Measurements from ENCODE around the gene SYNPO2. TPM values are rescaled to one million over a fixed set of nuclear protein-coding genes. Genes with fewer than 3 reads are reported as not detected.
"Not testable (repeated sequence)": the region's sequence is repeated elsewhere in the genome, so short reads cannot be mapped to it uniquely, and the experiment has no call there.

SYNPO2 gene
- total RNA-seq, 2 experiments from 2014 or later = 0.96 to 1.2 TPM

GRCh38 chr4:118975449-118976192 lies 87.0 kb downstream of the SYNPO2 start:
- DNase-seq = no peak
- ATAC-seq (ENCODE audit: low read depth) = no peak
- POLR2A ChIA-PET = no interaction called here
- H3K36me3 Mint-ChIP-seq = no peaks in the 10 kb centered on the region
- H3K4me1 Mint-ChIP-seq = no peaks in the 10 kb centered on the region
- H3K27ac Mint-ChIP-seq = no peak overlapping the region
- no peak overlapping the region for H3K4me3 Mint-ChIP-seq
- H3K27me3 Mint-ChIP-seq = peaks cover 2% of the 10 kb centered on the region
- H3K9me3 Mint-ChIP-seq = no peaks in the 10 kb centered on the region

- ATAC-seq (ENCODE audit: low read depth); H3K4me1 Mint-ChIP-seq; H3K4me3 Mint-ChIP-seq; DNase-seq; H3K9me3 Mint-ChIP-seq; H3K27me3 Mint-ChIP-seq; H3K36me3 Mint-ChIP-seq; H3K27ac Mint-ChIP-seq; POLR2A ChIA-PET: not testable (repeated sequence)
These were observed 87.5 kb downstream of the SYNPO2 start for GRCh38 chr4:118976193-118976560.

GRCh38 chr4:118977100-118977499 lies 88.4 kb downstream of the SYNPO2 start:
- POLR2A ChIA-PET; DNase-seq; H3K4me1 Mint-ChIP-seq; H3K4me3 Mint-ChIP-seq; H3K36me3 Mint-ChIP-seq; H3K27ac Mint-ChIP-seq; H3K27me3 Mint-ChIP-seq; ATAC-seq (ENCODE audit: low read depth); H3K9me3 Mint-ChIP-seq: not testable (repeated sequence)

GRCh38 chr4:118979712-118980111 lies 91.1 kb downstream of the SYNPO2 start:
- Mint-ChIP-seq H3K27me3 (peaks cover 12% of the 10 kb centered on the region), H3K27ac (no peak overlapping the region), H3K4me3 (no peak overlapping the region), H3K9me3 (no peaks in the 10 kb centered on the region), H3K4me1 (no peaks in the 10 kb centered on the region), H3K36me3 (no peaks in the 10 kb centered on the region)
- POLR2A ChIA-PET = no interaction called here
- DNase-seq = no peak
- ATAC-seq (ENCODE audit: low read depth) = no peak

- Mint-ChIP-seq H3K27ac (no peak overlapping the region), H3K4me1 (no peaks in the 10 kb centered on the region), H3K4me3 (no peak overlapping the region), H3K36me3 (no peaks in the 10 kb centered on the region), H3K9me3 (no peaks in the 10 kb centered on the region), H3K27me3 (peaks cover 15% of the 10 kb centered on the region)
- DNase-seq (no peak), ATAC-seq (ENCODE audit: low read depth) (no peak)
- POLR2A ChIA-PET = interaction anchor here (0.7 kb wide), 1 partner anchor 9 kb away, joined by 3 read pairs; no protein-coding TSS in a partner anchor
These were observed 92.7 kb downstream of the SYNPO2 start for GRCh38 chr4:118981171-118981838.

GRCh38 chr4:118981839-118982381 lies 93.3 kb downstream of the SYNPO2 start:
- POLR2A ChIA-PET = no interaction called here
- no peak overlapping the region for H3K27ac Mint-ChIP-seq
- H3K9me3 Mint-ChIP-seq = no peaks in the 10 kb centered on the region
- no peak overlapping the region for H3K4me3 Mint-ChIP-seq
- H3K4me1 Mint-ChIP-seq = no peaks in the 10 kb centered on the region
- DNase-seq (no peak), ATAC-seq (ENCODE audit: low read depth) (peak; percentile 65)
- H3K36me3 Mint-ChIP-seq = no peaks in the 10 kb centered on the region
- H3K27me3 Mint-ChIP-seq = peaks cover 15% of the 10 kb centered on the region

- ATAC-seq (ENCODE audit: low read depth) = no peak
- POLR2A ChIA-PET = no interaction called here
- Mint-ChIP-seq H3K27me3 (peaks cover 15% of the 10 kb centered on the region), H3K4me1 (no peaks in the 10 kb centered on the region), H3K36me3 (no peaks in the 10 kb centered on the region), H3K9me3 (no peaks in the 10 kb centered on the region), H3K4me3 (no peak overlapping the region), H3K27ac (no peak overlapping the region)
- no peak for DNase-seq
These were observed 94.6 kb downstream of the SYNPO2 start for GRCh38 chr4:118983293-118983692.

GRCh38 chr4:118983831-118984230 lies 95.2 kb downstream of the SYNPO2 start:
- Mint-ChIP-seq H3K36me3 (no peaks in the 10 kb centered on the region), H3K4me1 (no peaks in the 10 kb centered on the region), H3K27me3 (peaks cover 17% of the 10 kb centered on the region), H3K4me3 (no peak overlapping the region), H3K27ac (no peak overlapping the region), H3K9me3 (no peaks in the 10 kb centered on the region)
- ATAC-seq (ENCODE audit: low read depth) (no peak), DNase-seq (no peak)
- POLR2A ChIA-PET = no interaction called here

GRCh38 chr4:118985170-118986000 lies 96.7 kb downstream of the SYNPO2 start:
- H3K27me3 Mint-ChIP-seq = peaks cover 17% of the 10 kb centered on the region

GRCh38 chr4:118987959-118988634 lies 99.4 kb downstream of the SYNPO2 start:
- Mint-ChIP-seq H3K9me3 (no peaks in the 10 kb centered on the region), H3K27ac (no peak overlapping the region), H3K36me3 (no peaks in the 10 kb centered on the region), H3K4me3 (no peak overlapping the region), H3K27me3 (peaks cover 14% of the 10 kb centered on the region), H3K4me1 (peaks cover 2% of the 10 kb centered on the region)
- ATAC-seq (ENCODE audit: low read depth) (no peak), DNase-seq (no peak)
- POLR2A ChIA-PET = no interaction called here

More at GRCh38 chr4:118985170-118986000, 96.7 kb downstream of the SYNPO2 start:
- ATAC-seq (ENCODE audit: low read depth) (no peak), DNase-seq (no peak)
- no peak overlapping the region for H3K27ac Mint-ChIP-seq
- H3K4me3 Mint-ChIP-seq = no peak overlapping the region
- H3K9me3 Mint-ChIP-seq = no peaks in the 10 kb centered on the region
- no peaks in the 10 kb centered on the region for H3K4me1 Mint-ChIP-seq
- POLR2A ChIA-PET = no interaction called here
- no peaks in the 10 kb centered on the region for H3K36me3 Mint-ChIP-seq

- no peak for DNase-seq
- Mint-ChIP-seq H3K27ac (no peak overlapping the region), H3K36me3 (no peaks in the 10 kb centered on the region), H3K4me1 (peaks cover 2% of the 10 kb centered on the region), H3K27me3 (peaks cover 9% of the 10 kb centered on the region), H3K9me3 (no peaks in the 10 kb centered on the region), H3K4me3 (no peak overlapping the region)
- ATAC-seq (ENCODE audit: low read depth) = no peak
- POLR2A ChIA-PET = no interaction called here
These were observed 100.0 kb downstream of the SYNPO2 start for GRCh38 chr4:118988635-118988972.

- Mint-ChIP-seq H3K27ac (no peak overlapping the region), H3K36me3 (no peaks in the 10 kb centered on the region)
These were observed 100.7 kb downstream of the SYNPO2 start for GRCh38 chr4:118989098-118990080.

More at GRCh38 chr4:118989098-118990080, 100.7 kb downstream of the SYNPO2 start:
- POLR2A ChIA-PET = interaction anchor here (0.6 kb wide), 1 partner anchor 8 kb away, joined by 3 read pairs; no protein-coding TSS in a partner anchor
- ATAC-seq (ENCODE audit: low read depth) (no peak), DNase-seq (no peak)
- Mint-ChIP-seq H3K27me3 (peaks cover 6% of the 10 kb centered on the region), H3K4me1 (peaks cover 2% of the 10 kb centered on the region), H3K9me3 (no peaks in the 10 kb centered on the region), H3K4me3 (no peak overlapping the region)

All from activated naive CD8-positive, alpha-beta T cell treated with anti-CD3 and anti-CD28 coated beads, Interleukin-2, amount 10 ng/mL, durations not matched to agents 7 days and 5 days (primary cell).